Ascending aorta (tissue), 2 donors: ENCODE results near the gene TGFA. TPM values are rescaled to one million over a fixed set of nuclear protein-coding genes. Genes with fewer than 3 reads are reported as not detected.

Experiments
- DNase-seq, 2 donors: peaks; one replicate each; pipeline ENCODE4 v3.0.0-alpha.2; 2019; ENCODE audit warnings: low spot score in 2 of 2
- H3K27ac ChIP-seq, 2 donors: fragments of 200-600 bp; sonication (generic); one replicate each; pipeline ENCODE4 v1.5.1; 2016 to 2017; ENCODE audit warnings: mild to moderate bottlenecking in 1 of 2
- H3K27me3 ChIP-seq: fragments of 200-600 bp; sonication (generic); one replicate; pipeline ENCODE4 v1.5.1; 2017
- H3K36me3 ChIP-seq, 2 donors: fragments of 200-600 bp; sonication (generic); one replicate each; pipeline ENCODE4 v1.5.1; 2016
- H3K4me1 ChIP-seq, 2 donors: fragments of 200-600 bp; sonication (generic); one replicate each; pipeline ENCODE4 v1.5.1; 2016 to 2017; ENCODE audit warnings: mild to moderate bottlenecking in 1 of 2
- H3K4me3 ChIP-seq, 2 donors: fragments of 200-600 bp; sonication (generic); one replicate each; pipeline ENCODE4 v1.5.1; 2016 to 2017; ENCODE audit warnings: mild to moderate bottlenecking in 1 of 2
- H3K9me3 ChIP-seq, 2 donors: fragments of 200-600 bp; sonication (generic); one replicate each; pipeline ENCODE4 v1.5.1; 2016
- CTCF ChIP-seq, 3 experiments: fragments of 200-600 bp in 2 of 3; fragments of 450-650 bp in 1 of 3; sonication (generic) in 2 of 3; IDR thresholded peaks; one replicate each; pipeline ENCODE4 v1.5.1; 2016 to 2019; ENCODE audit warnings: antibody characterized with exemption in 3 of 3, mild to moderate bottlenecking in 1 of 3, moderate library complexity in 1 of 3
- intact Hi-C: fragments of 100-400 bp; cut with DNase I; formaldehyde crosslinking; loops from one replicate; pipeline ENCODE4 v1.15.1; 2023
- total RNA-seq: library from RNA; depleted of rRNA; stranded (reverse); fragments of >200 nt; gene quantifications from one replicate; pipeline ENCODE4 v1.1.0, GENCODE V29; 2016

Gene TGFA
- total RNA-seq, 1 donor from 2014 or later: 1.8 TPM

- no peaks in the 10 kb centered on the region for H3K4me1 ChIP-seq
- no peaks in the 10 kb centered on the region for H3K27me3 ChIP-seq
- no peak for TF ChIP-seq CTCF (IDR thresholded peaks at IDR 0.05)
- no peak overlapping the region for H3K27ac ChIP-seq
- intact Hi-C loops: no loop called here
- no peaks in the 10 kb centered on the region for H3K9me3 ChIP-seq
- no peak overlapping the region for H3K4me3 ChIP-seq
- no peaks in the 10 kb centered on the region for H3K36me3 ChIP-seq
- DNase-seq: no peak
Measured at GRCh38 chr2:70529610-70530009, 24.0 kb downstream of the TGFA start.

GRCh38 chr2:70528929-70529328 lies 24.7 kb downstream of the TGFA start:
- Histone ChIP-seq H3K36me3 (no peaks in the 10 kb centered on the region), H3K27me3 (no peaks in the 10 kb centered on the region), H3K27ac (no peak overlapping the region), H3K4me1 (peaks cover 0 to 4% of the 10 kb centered on the region in 2 donors), H3K9me3 (no peaks in the 10 kb centered on the region), H3K4me3 (no peak overlapping the region)
- no peak for TF ChIP-seq CTCF (IDR thresholded peaks at IDR 0.05)
- intact Hi-C loops: no loop called here
- no peak for DNase-seq

GRCh38 chr2:70528276-70528675 lies 25.4 kb downstream of the TGFA start:
- TF ChIP-seq CTCF (IDR thresholded peaks at IDR 0.05): no peak
- intact Hi-C loops: no loop called here
- H3K27me3 ChIP-seq: no peaks in the 10 kb centered on the region
- DNase-seq: no peak
- no peak overlapping the region for H3K27ac ChIP-seq
- peaks cover 0 to 4% of the 10 kb centered on the region in 2 donors for H3K4me1 ChIP-seq
- no peaks in the 10 kb centered on the region for H3K9me3 ChIP-seq
- no peak overlapping the region for H3K4me3 ChIP-seq
- H3K36me3 ChIP-seq: no peaks in the 10 kb centered on the region

- H3K36me3 ChIP-seq: no peaks in the 10 kb centered on the region
- intact Hi-C loops: no loop called here
- H3K27me3 ChIP-seq: no peaks in the 10 kb centered on the region
- H3K4me1 ChIP-seq: peaks cover 0 to 4% of the 10 kb centered on the region in 2 donors
- no peak for TF ChIP-seq CTCF (IDR thresholded peaks at IDR 0.05)
- no peak overlapping the region for H3K4me3 ChIP-seq
- no peak overlapping the region for H3K27ac ChIP-seq
- H3K9me3 ChIP-seq: no peaks in the 10 kb centered on the region
- DNase-seq: no peak
Measured at GRCh38 chr2:70527447-70528080, 26.1 kb downstream of the TGFA start.

- no peak for TF ChIP-seq CTCF (IDR thresholded peaks at IDR 0.05)
- no peak for DNase-seq
- no peaks in the 10 kb centered on the region for H3K27me3 ChIP-seq
- H3K36me3 ChIP-seq: no peaks in the 10 kb centered on the region
- no peak overlapping the region for H3K4me3 ChIP-seq
- no peaks in the 10 kb centered on the region for H3K9me3 ChIP-seq
- H3K27ac ChIP-seq: no peak overlapping the region
- peaks cover 0 to 4% of the 10 kb centered on the region in 2 donors for H3K4me1 ChIP-seq
- intact Hi-C loops: no loop called here
Measured at GRCh38 chr2:70526126-70526525, 27.5 kb downstream of the TGFA start.

GRCh38 chr2:70525032-70525431 lies 28.6 kb downstream of the TGFA start:
- intact Hi-C loops: no loop called here
- Histone ChIP-seq H3K36me3 (no peaks in the 10 kb centered on the region), H3K9me3 (no peaks in the 10 kb centered on the region), H3K4me1 (peaks cover 0 to 4% of the 10 kb centered on the region in 2 donors), H3K27ac (no peak overlapping the region), H3K27me3 (no peaks in the 10 kb centered on the region), H3K4me3 (no peak overlapping the region)
- no peak for TF ChIP-seq CTCF (IDR thresholded peaks at IDR 0.05)
- no peak for DNase-seq
